Panc1 (cell line): ENCODE data around the gene KIAA1217. TPM values are rescaled to one million over a fixed set of nuclear protein-coding genes. Genes with fewer than 3 reads are reported as not detected.
"Not testable (repeated sequence)": the region's sequence is repeated elsewhere in the genome, so short reads cannot be mapped to it uniquely, and the experiment has no call there.

ENCODE experiments used
- ATAC-seq: fragments of 200-7000 bp; cut with Tn5 transposase; 2 replicates; pipeline ENCODE4 v1.9.1; 2020; ENCODE audit warnings: mild to moderate bottlenecking, moderate library complexity
- BruUV-seq: library from RNA; stranded (reverse); fragments of 400-500 nt; replicated peaks from 2 replicates; lab custom pipeline; 2021; lab: Mats Ljungman, UMichigan
- CTCF ChIA-PET: fragments of 300-600 bp; sonication (Branson Sonifier 250); formaldehyde crosslinking; loops from one replicate; lab custom pipeline; 2022; ENCODE audit warnings: antibody characterized with exemption; lab: Charles Lee
- POLR2A ChIA-PET: fragments of 300-600 bp; sonication (Branson Sonifier 250); formaldehyde crosslinking; loops from one replicate; lab custom pipeline; 2022; ENCODE audit warnings: antibody characterized with exemption; lab: Charles Lee
- DNase-seq: peaks from one replicate; pipeline ENCODE4 v3.0.0-alpha.2; 2010; ENCODE audit warnings: low read depth, low spot score
- H3K27ac ChIP-seq: 2 replicates; pipeline ENCODE4 v1.5.1; 2011; ENCODE audit warnings: mild to moderate bottlenecking, low read length, inconsistent platforms
- H3K27me3 ChIP-seq: fragments of 200-500 bp; sonication (Bioruptor generic); 2 replicates; pipeline ENCODE4 v1.6.0; 2014; ENCODE audit warnings: low read length, inconsistent platforms; ENCODE audit not compliant: control insufficient read depth, insufficient read depth
- H3K36me3 ChIP-seq: fragments of 200-500 bp; sonication (Bioruptor generic); 2 replicates; pipeline ENCODE4 v1.5.1; 2014; ENCODE audit warnings: inconsistent platforms, mild to moderate bottlenecking, low read length, moderate library complexity; ENCODE audit not compliant: control insufficient read depth, insufficient read depth
- H3K4me1 ChIP-seq: 2 replicates; pipeline ENCODE4 v1.5.1; 2011; ENCODE audit warnings: inconsistent platforms, mild to moderate bottlenecking, low read length, moderate library complexity; ENCODE audit not compliant: control insufficient read depth, insufficient read depth
- H3K4me3 ChIP-seq, 2 experiments: 2 replicates each; pipeline ENCODE4 v1.5.1; 2011 to 2012; ENCODE audit warnings: low read depth in 2 of 2, low read length in 2 of 2, mild to moderate bottlenecking in 2 of 2, inconsistent platforms in 1 of 2, moderate library complexity in 1 of 2
- H3K9me3 ChIP-seq: fragments of 200-500 bp; sonication (Bioruptor generic); 2 replicates; pipeline ENCODE4 v1.5.1; 2014; ENCODE audit warnings: low read depth, mild to moderate bottlenecking, inconsistent platforms, low read length, moderate library complexity; ENCODE audit not compliant: control insufficient read depth, insufficient read depth
- POLR2AphosphoS5 ChIP-seq: IDR thresholded peaks from 2 replicates; pipeline ENCODE4 v1.6.1; 2012; ENCODE audit warnings: mild to moderate bottlenecking, low read depth, low read length, moderate library complexity
- SIN3A ChIP-seq: IDR thresholded peaks from 2 replicates; pipeline ENCODE4 v1.6.1; 2012; ENCODE audit warnings: low read depth, mild to moderate bottlenecking, low read length, moderate library complexity, borderline replicate concordance; ENCODE audit not compliant: insufficient read depth
- TCF7L2 ChIP-seq: IDR thresholded peaks from 2 replicates; pipeline ENCODE4 v1.6.1; 2011; ENCODE audit warnings: mild to moderate bottlenecking, low read depth, low read length, inconsistent platforms
- in situ Hi-C: cut with HindIII; loops from 2 replicates; pipeline ENCODE4 v1.10.0; 2016; ENCODE audit warnings: low sequenced_read_pairs, low pct_unique_long_range_greater_than_20kb
- intact Hi-C: fragments of 100-400 bp; cut with micrococcal nuclease; formaldehyde crosslinking; loops from one replicate; pipeline ENCODE4 v1.10.0; 2022; ENCODE audit not compliant: unreplicated experiment
- total RNA-seq: library from RNA; stranded (reverse); gene quantifications from one replicate; pipeline ENCODE4 v1.2.1, GENCODE V29; 2021; ENCODE audit not compliant: unreplicated experiment
- TF ChIP-seq, protein P1 (sequence below), 2 experiments: IDR thresholded peaks; 2 replicates each; pipeline ENCODE4 v1.6.1; 2011 to 2012; ENCODE audit warnings: low read depth in 2 of 2, control low read depth in 1 of 2, low read length in 1 of 2, mild to moderate bottlenecking in 1 of 2, moderate library complexity in 1 of 2; ENCODE audit not compliant: insufficient read depth in 1 of 2
- TF ChIP-seq, protein P2 (sequence below): fragments of 450-650 bp; IDR thresholded peaks from 2 replicates; pipeline ENCODE4 v1.5.1; 2017; ENCODE audit warnings: mild to moderate bottlenecking

The KIAA1217 gene
- total RNA-seq, 1 experiment from 2014 or later: 11.6 TPM

DNA sequence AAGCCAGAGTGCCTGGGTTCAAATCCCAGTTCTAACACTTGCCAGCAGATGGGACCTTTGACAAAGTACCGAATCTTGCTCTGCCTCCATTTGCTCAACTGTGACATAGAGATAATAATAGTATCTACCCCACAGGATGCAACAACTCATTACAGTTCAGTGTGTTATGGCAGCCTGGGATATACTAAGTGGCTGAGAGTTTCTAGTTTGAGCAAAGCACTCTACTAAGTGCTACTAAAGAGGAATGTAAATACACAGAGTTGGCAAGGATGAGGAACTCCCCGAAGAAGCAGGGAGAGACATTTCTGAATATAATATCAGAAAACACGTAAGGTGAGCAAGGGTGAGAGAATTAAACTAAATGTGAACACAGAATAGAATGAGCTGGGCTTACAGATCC is 271.5 kb downstream of the KIAA1217 start:
- Histone ChIP-seq H3K4me1 (no peaks in the 10 kb centered on the region), H3K27me3 (no peaks in the 10 kb centered on the region), H3K9me3 (no peaks in the 10 kb centered on the region), H3K27ac (no peak overlapping the region), H3K36me3 (no peaks in the 10 kb centered on the region), H3K4me3 (no peak overlapping the region)
- TF ChIP-seq, protein P1, sequence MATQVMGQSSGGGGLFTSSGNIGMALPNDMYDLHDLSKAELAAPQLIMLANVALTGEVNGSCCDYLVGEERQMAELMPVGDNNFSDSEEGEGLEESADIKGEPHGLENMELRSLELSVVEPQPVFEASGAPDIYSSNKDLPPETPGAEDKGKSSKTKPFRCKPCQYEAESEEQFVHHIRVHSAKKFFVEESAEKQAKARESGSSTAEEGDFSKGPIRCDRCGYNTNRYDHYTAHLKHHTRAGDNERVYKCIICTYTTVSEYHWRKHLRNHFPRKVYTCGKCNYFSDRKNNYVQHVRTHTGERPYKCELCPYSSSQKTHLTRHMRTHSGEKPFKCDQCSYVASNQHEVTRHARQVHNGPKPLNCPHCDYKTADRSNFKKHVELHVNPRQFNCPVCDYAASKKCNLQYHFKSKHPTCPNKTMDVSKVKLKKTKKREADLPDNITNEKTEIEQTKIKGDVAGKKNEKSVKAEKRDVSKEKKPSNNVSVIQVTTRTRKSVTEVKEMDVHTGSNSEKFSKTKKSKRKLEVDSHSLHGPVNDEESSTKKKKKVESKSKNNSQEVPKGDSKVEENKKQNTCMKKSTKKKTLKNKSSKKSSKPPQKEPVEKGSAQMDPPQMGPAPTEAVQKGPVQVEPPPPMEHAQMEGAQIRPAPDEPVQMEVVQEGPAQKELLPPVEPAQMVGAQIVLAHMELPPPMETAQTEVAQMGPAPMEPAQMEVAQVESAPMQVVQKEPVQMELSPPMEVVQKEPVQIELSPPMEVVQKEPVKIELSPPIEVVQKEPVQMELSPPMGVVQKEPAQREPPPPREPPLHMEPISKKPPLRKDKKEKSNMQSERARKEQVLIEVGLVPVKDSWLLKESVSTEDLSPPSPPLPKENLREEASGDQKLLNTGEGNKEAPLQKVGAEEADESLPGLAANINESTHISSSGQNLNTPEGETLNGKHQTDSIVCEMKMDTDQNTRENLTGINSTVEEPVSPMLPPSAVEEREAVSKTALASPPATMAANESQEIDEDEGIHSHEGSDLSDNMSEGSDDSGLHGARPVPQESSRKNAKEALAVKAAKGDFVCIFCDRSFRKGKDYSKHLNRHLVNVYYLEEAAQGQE (IDR thresholded peaks at IDR 0.05; ENCODE audit: insufficient read depth in 1 of 2, low read depth in 2 of 2, low read length in 1 of 2): no peak
- TF ChIP-seq SIN3A (no peak), POLR2AphosphoS5 (no peak), TCF7L2 (no peak)
- TF ChIP-seq, protein P2, sequence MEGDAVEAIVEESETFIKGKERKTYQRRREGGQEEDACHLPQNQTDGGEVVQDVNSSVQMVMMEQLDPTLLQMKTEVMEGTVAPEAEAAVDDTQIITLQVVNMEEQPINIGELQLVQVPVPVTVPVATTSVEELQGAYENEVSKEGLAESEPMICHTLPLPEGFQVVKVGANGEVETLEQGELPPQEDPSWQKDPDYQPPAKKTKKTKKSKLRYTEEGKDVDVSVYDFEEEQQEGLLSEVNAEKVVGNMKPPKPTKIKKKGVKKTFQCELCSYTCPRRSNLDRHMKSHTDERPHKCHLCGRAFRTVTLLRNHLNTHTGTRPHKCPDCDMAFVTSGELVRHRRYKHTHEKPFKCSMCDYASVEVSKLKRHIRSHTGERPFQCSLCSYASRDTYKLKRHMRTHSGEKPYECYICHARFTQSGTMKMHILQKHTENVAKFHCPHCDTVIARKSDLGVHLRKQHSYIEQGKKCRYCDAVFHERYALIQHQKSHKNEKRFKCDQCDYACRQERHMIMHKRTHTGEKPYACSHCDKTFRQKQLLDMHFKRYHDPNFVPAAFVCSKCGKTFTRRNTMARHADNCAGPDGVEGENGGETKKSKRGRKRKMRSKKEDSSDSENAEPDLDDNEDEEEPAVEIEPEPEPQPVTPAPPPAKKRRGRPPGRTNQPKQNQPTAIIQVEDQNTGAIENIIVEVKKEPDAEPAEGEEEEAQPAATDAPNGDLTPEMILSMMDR: no peak
- CTCF ChIA-PET: no interaction called here
- no peak for ATAC-seq
- intact Hi-C loops: no loop called here
- BruUV-seq: no TSS peak
- in situ Hi-C loops: no loop called here
- POLR2A ChIA-PET: no interaction called here
- DNase-seq: no peak

GRCh38 chr10:24481241-24481640 is 272.3 kb downstream of the KIAA1217 start:
- DNase-seq (no peak), ATAC-seq (no peak)
- TF ChIP-seq, protein P1 (IDR thresholded peaks at IDR 0.05; ENCODE audit: insufficient read depth in 1 of 2, low read depth in 2 of 2, low read length in 1 of 2): no peak
- no peak for TF ChIP-seq POLR2AphosphoS5
- TF ChIP-seq SIN3A: no peak
- no peak for TF ChIP-seq TCF7L2
- TF ChIP-seq, protein P2: no peak
- intact Hi-C loops: no loop called here
- H3K36me3 ChIP-seq: no peaks in the 10 kb centered on the region
- BruUV-seq: no TSS peak
- in situ Hi-C loops: no loop called here
- H3K27ac ChIP-seq: no peak overlapping the region
- H3K4me3 ChIP-seq: no peak overlapping the region
- no peaks in the 10 kb centered on the region for H3K4me1 ChIP-seq
- H3K27me3 ChIP-seq: no peaks in the 10 kb centered on the region
- ChIA-PET POLR2A (no interaction called here), CTCF (no interaction called here)
- no peaks in the 10 kb centered on the region for H3K9me3 ChIP-seq

GRCh38 chr10:24482713-24483112 is 273.8 kb downstream of the KIAA1217 start:
- BruUV-seq, in situ Hi-C loops, H3K9me3 ChIP-seq, H3K4me1 ChIP-seq, H3K27ac ChIP-seq, ATAC-seq, DNase-seq, H3K4me3 ChIP-seq, intact Hi-C loops, POLR2A ChIA-PET, H3K27me3 ChIP-seq, H3K36me3 ChIP-seq: not testable (repeated sequence)
- CTCF ChIA-PET: interaction anchor here (0.7 kb wide), 2 partner anchors 59 to 122 kb away, joined by 4 to 7 read pairs; no protein-coding TSS in a partner anchor
